SU-DHL-6 (cell line): ENCODE data around the gene ADAMTS17.

ENCODE experiments used
- H2AFZ ChIP-seq: fragments of 200-600 bp; sonication (generic); 2 replicates; pipeline ENCODE4 v1.6.1; 2014; ENCODE audit warnings: low read depth, mild to moderate bottlenecking, moderate library complexity, mixed read lengths, antibody characterized with exemption, low read length; ENCODE audit not compliant: severe bottlenecking
- H3F3A ChIP-seq: fragments of 200-600 bp; shearing (Covaris generic); 2 replicates; pipeline ENCODE4 v1.6.0; 2016; ENCODE audit warnings: antibody characterized with exemption, mild to moderate bottlenecking; ENCODE audit not compliant: insufficient read depth
- H3K27ac ChIP-seq: fragments of 200-600 bp; sonication (generic); 2 replicates; pipeline ENCODE4 v1.5.1; 2016; ENCODE audit warnings: low read depth, mild to moderate bottlenecking, low read length, moderate library complexity, mixed read lengths
- H3K27me3 ChIP-seq: fragments of 200-600 bp; sonication (generic), shearing (Covaris generic); 2 replicates; pipeline ENCODE4 v1.6.0; 2014; ENCODE audit warnings: mild to moderate bottlenecking, low read length
- H3K36me3 ChIP-seq: fragments of 200-600 bp; sonication (generic); 2 replicates; pipeline ENCODE4 v1.6.1; 2014; ENCODE audit warnings: mild to moderate bottlenecking, low read length, mixed read lengths
- H3K4me2 ChIP-seq: fragments of 300-600, 200-600 bp; shearing (Covaris generic), sonication (generic); 2 replicates; pipeline ENCODE4 v1.6.0; 2014; ENCODE audit warnings: low read length, low read depth, mild to moderate bottlenecking; ENCODE audit not compliant: poor library complexity, severe bottlenecking
- H3K4me3 ChIP-seq: fragments of 200-600 bp; sonication (generic); 2 replicates; pipeline ENCODE4 v1.5.1; 2014; ENCODE audit warnings: antibody characterized with exemption, low read length, mild to moderate bottlenecking, mixed read lengths; ENCODE audit not compliant: insufficient read depth, poor library complexity, severe bottlenecking
- H3K79me2 ChIP-seq: fragments of 200-600 bp; sonication (generic); 2 replicates; pipeline ENCODE4 v1.6.1; 2014; ENCODE audit warnings: mild to moderate bottlenecking, low read length, moderate library complexity; ENCODE audit not compliant: insufficient read depth
- H3K9ac ChIP-seq: fragments of 200-600 bp; sonication (generic); 2 replicates; pipeline ENCODE4 v1.7.0; 2014; ENCODE audit warnings: mild to moderate bottlenecking, low read length
- H3K9me2 ChIP-seq: fragments of 200-600 bp; sonication (generic); replicated peaks from 2 replicates; pipeline ENCODE4 v1.6.1; 2014; ENCODE audit warnings: low read length; ENCODE audit not compliant: insufficient read depth
- H3K9me3 ChIP-seq: fragments of 200-600 bp; sonication (generic); 2 replicates; pipeline ENCODE4 v1.6.1; 2014; ENCODE audit warnings: low read length, mixed read lengths; ENCODE audit not compliant: insufficient read depth
- H4K20me1 ChIP-seq: fragments of 200-600 bp; sonication (generic); 2 replicates; pipeline ENCODE4 v1.6.1; 2014; ENCODE audit warnings: low read depth, mild to moderate bottlenecking, antibody characterized with exemption, low read length, moderate library complexity, mixed read lengths
- CTCF ChIP-seq: fragments of 200-600 bp; sonication (generic); IDR thresholded peaks from one replicate; pipeline ENCODE4 v1.5.1; 2017; ENCODE audit warnings: antibody characterized with exemption, mild to moderate bottlenecking, low read length, moderate library complexity; ENCODE audit not compliant: insufficient read depth, poor library complexity, severe bottlenecking
- EZH2phosphoT487 ChIP-seq: fragments of 200-600 bp; sonication (generic), shearing (Covaris generic); conservative IDR thresholded peaks from 2 replicates; pipeline ENCODE4 v1.6.1; 2018; ENCODE audit warnings: mild to moderate bottlenecking, antibody characterized with exemption, low read length, moderate library complexity, mixed read lengths

Gene ADAMTS17

GRCh38 chr15:100140527-100141308 is 201.1 kb downstream of the ADAMTS17 start:
- H3K4me2 ChIP-seq = no peak overlapping the region
- H3K36me3 ChIP-seq = no peaks in the 10 kb centered on the region
- no peaks in the 10 kb centered on the region for H3K9me3 ChIP-seq
- H4K20me1 ChIP-seq = no peaks in the 10 kb centered on the region
- no peak overlapping the region for H2AFZ ChIP-seq
- no peak for TF ChIP-seq CTCF
- no peak for TF ChIP-seq EZH2phosphoT487
- no peak overlapping the region for H3K27ac ChIP-seq
- no peaks in the 10 kb centered on the region for H3K9me2 ChIP-seq
- H3K4me3 ChIP-seq = no peak overlapping the region
- no peaks in the 10 kb centered on the region for H3F3A ChIP-seq
- no peaks in the 10 kb centered on the region for H3K79me2 ChIP-seq
- no peaks in the 10 kb centered on the region for H3K27me3 ChIP-seq
- H3K9ac ChIP-seq = no peak overlapping the region

GRCh38 chr15:100134586-100134985 is 207.2 kb downstream of the ADAMTS17 start:
- no peaks in the 10 kb centered on the region for H3K9me2 ChIP-seq
- H3K9me3 ChIP-seq = no peaks in the 10 kb centered on the region
- H3K79me2 ChIP-seq = no peaks in the 10 kb centered on the region
- H3F3A ChIP-seq = no peaks in the 10 kb centered on the region
- no peak overlapping the region for H2AFZ ChIP-seq
- H4K20me1 ChIP-seq = no peaks in the 10 kb centered on the region
- no peak overlapping the region for H3K27ac ChIP-seq
- H3K4me3 ChIP-seq = no peak overlapping the region
- TF ChIP-seq CTCF (no peak), EZH2phosphoT487 (no peak)
- no peak overlapping the region for H3K4me2 ChIP-seq
- H3K9ac ChIP-seq = no peak overlapping the region
- H3K36me3 ChIP-seq = no peaks in the 10 kb centered on the region
- no peaks in the 10 kb centered on the region for H3K27me3 ChIP-seq

- no peak overlapping the region for H3K9ac ChIP-seq
- TF ChIP-seq EZH2phosphoT487 (no peak), CTCF (no peak)
- no peaks in the 10 kb centered on the region for H3F3A ChIP-seq
- no peak overlapping the region for H3K27ac ChIP-seq
- H3K4me3 ChIP-seq = no peak overlapping the region
- no peaks in the 10 kb centered on the region for H3K9me3 ChIP-seq
- no peak overlapping the region for H2AFZ ChIP-seq
- no peaks in the 10 kb centered on the region for H3K36me3 ChIP-seq
- H3K79me2 ChIP-seq = no peaks in the 10 kb centered on the region
- H3K27me3 ChIP-seq = no peaks in the 10 kb centered on the region
- no peaks in the 10 kb centered on the region for H3K9me2 ChIP-seq
- H4K20me1 ChIP-seq = no peaks in the 10 kb centered on the region
- H3K4me2 ChIP-seq = no peak overlapping the region
Measured at GRCh38 chr15:100134089-100134583, 207.6 kb downstream of the ADAMTS17 start.
